Gastrocnemius medialis (tissue), 4 donors: ENCODE results near the gene RNU1-3.
"Not testable (repeated sequence)": the region's sequence is repeated elsewhere in the genome, so short reads cannot be mapped to it uniquely, and the experiment has no call there.

Experiments
- POLR2A ChIP-seq, 2 donors: fragments of 450-650 bp; IDR thresholded peaks; one replicate each; pipeline ENCODE4 v1.6.1; 2017; ENCODE audit warnings: antibody characterized with exemption in 2 of 2, mild to moderate bottlenecking in 2 of 2, moderate library complexity in 2 of 2
- TF ChIP-seq, protein P1 (sequence below), 5 experiments: fragments of 450-650 bp in 3 of 5; fragments of 200-600 bp in 2 of 5; sonication (generic) in 2 of 5; IDR thresholded peaks in 4 of 5; conservative IDR thresholded peaks in 1 of 5; 1 replicate in 4 of 5; 2 replicates in 1 of 5; pipeline ENCODE4 v1.5.1; 2016 to 2019; ENCODE audit warnings: antibody characterized with exemption in 5 of 5, mild to moderate bottlenecking in 3 of 5, moderate library complexity in 3 of 5

DNA sequence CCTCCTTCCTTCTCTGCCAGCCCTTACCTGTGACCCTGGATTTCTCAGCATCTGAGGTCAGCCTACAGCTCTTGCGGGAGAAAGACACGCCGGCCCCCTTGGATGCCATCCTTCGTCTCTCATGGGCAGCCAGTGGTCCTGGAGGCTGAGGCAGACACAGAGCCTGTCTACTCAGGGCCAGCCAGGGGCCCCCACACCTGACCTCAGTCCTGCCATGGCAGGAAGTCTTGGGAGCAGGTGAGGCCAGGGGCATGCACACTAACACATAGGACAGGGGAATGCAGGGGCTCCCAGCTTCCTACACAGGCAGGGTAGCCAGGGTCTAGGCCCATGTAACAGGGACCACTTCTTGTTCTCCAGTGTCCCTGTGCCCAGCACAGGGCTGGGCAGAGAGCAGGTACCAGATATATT lies 23.7 kb downstream of the RNU1-3 start:
- TF ChIP-seq, protein P1, sequence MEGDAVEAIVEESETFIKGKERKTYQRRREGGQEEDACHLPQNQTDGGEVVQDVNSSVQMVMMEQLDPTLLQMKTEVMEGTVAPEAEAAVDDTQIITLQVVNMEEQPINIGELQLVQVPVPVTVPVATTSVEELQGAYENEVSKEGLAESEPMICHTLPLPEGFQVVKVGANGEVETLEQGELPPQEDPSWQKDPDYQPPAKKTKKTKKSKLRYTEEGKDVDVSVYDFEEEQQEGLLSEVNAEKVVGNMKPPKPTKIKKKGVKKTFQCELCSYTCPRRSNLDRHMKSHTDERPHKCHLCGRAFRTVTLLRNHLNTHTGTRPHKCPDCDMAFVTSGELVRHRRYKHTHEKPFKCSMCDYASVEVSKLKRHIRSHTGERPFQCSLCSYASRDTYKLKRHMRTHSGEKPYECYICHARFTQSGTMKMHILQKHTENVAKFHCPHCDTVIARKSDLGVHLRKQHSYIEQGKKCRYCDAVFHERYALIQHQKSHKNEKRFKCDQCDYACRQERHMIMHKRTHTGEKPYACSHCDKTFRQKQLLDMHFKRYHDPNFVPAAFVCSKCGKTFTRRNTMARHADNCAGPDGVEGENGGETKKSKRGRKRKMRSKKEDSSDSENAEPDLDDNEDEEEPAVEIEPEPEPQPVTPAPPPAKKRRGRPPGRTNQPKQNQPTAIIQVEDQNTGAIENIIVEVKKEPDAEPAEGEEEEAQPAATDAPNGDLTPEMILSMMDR (IDR thresholded peaks at IDR 0.05 in 4 of 5, conservative IDR thresholded peaks at IDR 0.05 in 1 of 5), result not testable (repeated sequence)
- not testable (repeated sequence) for TF ChIP-seq POLR2A (IDR thresholded peaks at IDR 0.05)
